ENCODE measurements around the gene KIAA1549. TPM values are rescaled to one million over a fixed set of nuclear protein-coding genes. Genes with fewer than 3 reads are reported as not detected.

The KIAA1549 gene
- total RNA-seq, 1 donor from 2014 or later: 24.4 TPM

DNA sequence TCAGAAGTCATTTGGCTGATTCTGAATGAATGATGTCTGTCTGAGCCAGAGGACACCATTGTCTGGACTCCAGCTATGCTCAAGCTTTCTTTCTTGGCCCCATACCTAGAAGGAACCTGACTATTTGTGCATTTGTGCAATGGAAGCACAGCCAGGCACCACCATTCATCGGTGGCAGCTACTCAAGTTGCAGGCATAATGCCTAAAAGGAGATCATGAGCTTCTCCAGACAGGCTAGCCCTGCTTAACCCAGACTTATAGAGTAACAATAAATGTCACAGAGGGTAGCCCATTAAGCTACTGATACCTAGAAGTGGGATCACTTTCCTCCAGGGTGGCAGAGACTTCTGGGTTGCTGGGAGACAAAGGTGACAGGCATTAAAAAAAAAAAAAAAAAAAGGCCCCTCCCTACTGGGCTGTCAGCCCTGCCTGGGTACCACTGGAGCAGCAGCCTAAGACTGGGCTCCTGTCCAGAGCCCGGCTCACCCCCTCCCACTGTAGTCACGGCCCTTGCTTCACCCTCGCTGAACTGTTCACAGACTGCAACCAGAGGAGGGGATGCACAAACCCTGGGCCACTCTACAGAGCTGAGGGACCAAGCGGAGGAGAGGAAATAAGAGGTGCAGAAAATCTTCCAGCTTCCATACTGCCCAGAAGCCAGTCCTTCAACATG, 107.8 kb downstream of the KIAA1549 start:
- no peak for DNase-seq (ENCODE audit: extremely low spot score, unreplicated experiment)
- H3K4me1 Mint-ChIP-seq (ENCODE audit: unreplicated experiment): peaks cover 5% of the 10 kb centered on the region
- H3K4me3 Mint-ChIP-seq: no peak overlapping the region
- no peaks in the 10 kb centered on the region for H3K9me3 Mint-ChIP-seq
- TF ChIP-seq, protein P1, sequence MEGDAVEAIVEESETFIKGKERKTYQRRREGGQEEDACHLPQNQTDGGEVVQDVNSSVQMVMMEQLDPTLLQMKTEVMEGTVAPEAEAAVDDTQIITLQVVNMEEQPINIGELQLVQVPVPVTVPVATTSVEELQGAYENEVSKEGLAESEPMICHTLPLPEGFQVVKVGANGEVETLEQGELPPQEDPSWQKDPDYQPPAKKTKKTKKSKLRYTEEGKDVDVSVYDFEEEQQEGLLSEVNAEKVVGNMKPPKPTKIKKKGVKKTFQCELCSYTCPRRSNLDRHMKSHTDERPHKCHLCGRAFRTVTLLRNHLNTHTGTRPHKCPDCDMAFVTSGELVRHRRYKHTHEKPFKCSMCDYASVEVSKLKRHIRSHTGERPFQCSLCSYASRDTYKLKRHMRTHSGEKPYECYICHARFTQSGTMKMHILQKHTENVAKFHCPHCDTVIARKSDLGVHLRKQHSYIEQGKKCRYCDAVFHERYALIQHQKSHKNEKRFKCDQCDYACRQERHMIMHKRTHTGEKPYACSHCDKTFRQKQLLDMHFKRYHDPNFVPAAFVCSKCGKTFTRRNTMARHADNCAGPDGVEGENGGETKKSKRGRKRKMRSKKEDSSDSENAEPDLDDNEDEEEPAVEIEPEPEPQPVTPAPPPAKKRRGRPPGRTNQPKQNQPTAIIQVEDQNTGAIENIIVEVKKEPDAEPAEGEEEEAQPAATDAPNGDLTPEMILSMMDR (conservative IDR thresholded peaks at IDR 0.05): no peak
- peaks cover 34% of the 10 kb centered on the region for H3K36me3 Mint-ChIP-seq
- no peaks in the 10 kb centered on the region for H3K27me3 Mint-ChIP-seq
- H3K27ac Mint-ChIP-seq: peak overlapping the region; percentile 85

DNA sequence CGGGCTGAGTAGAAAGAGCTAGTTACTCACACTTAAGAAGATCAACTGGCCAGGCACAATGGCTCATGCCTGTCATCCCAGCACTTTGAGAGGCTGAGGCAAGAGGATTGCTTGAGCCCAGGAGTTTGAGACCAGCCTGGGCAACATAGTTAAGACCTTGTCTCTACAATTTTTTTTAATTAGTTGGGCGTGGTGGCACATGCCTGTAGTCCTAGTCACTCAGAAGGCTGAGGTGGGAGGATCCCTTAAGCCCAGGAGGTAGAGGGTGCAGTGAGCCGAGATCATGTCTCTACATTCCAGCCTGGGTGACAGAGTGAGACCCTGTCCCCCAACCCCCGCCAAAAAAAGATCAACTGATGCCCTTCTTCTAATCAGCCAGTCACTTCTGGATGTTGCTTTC, 108.6 kb downstream of the KIAA1549 start:
- peaks cover 30% of the 10 kb centered on the region for H3K36me3 Mint-ChIP-seq
- H3K4me3 Mint-ChIP-seq: no peak overlapping the region
- DNase-seq (ENCODE audit: extremely low spot score, unreplicated experiment): no peak
- H3K4me1 Mint-ChIP-seq (ENCODE audit: unreplicated experiment): peaks cover 5% of the 10 kb centered on the region
- no peaks in the 10 kb centered on the region for H3K9me3 Mint-ChIP-seq
- peak overlapping the region; percentile 85 for H3K27ac Mint-ChIP-seq
- H3K27me3 Mint-ChIP-seq: no peaks in the 10 kb centered on the region
- TF ChIP-seq, protein P1 (conservative IDR thresholded peaks at IDR 0.05): no peak

DNA sequence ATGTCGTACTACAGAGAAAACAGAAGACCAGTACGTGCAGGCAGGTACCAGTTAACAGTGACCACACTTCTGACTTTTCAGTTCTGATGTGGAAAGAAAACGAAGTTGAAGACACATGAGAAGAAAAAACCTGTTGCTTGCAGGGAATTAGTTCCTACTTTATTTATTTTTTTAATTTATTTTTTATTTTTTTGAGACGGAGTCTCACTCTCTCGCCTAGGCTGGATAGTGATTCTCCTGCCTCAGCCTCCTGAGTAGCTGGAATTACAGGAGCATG, 109.4 kb downstream of the KIAA1549 start:
- Mint-ChIP-seq H3K27me3 (no peaks in the 10 kb centered on the region), H3K36me3 (peaks cover 34% of the 10 kb centered on the region), H3K4me3 (no peak overlapping the region), H3K27ac (no peak overlapping the region), H3K9me3 (no peaks in the 10 kb centered on the region), H3K4me1 (ENCODE audit: unreplicated experiment) (peaks cover 5% of the 10 kb centered on the region)
- TF ChIP-seq, protein P1 (conservative IDR thresholded peaks at IDR 0.05): no peak
- no peak for DNase-seq (ENCODE audit: extremely low spot score, unreplicated experiment)

DNA sequence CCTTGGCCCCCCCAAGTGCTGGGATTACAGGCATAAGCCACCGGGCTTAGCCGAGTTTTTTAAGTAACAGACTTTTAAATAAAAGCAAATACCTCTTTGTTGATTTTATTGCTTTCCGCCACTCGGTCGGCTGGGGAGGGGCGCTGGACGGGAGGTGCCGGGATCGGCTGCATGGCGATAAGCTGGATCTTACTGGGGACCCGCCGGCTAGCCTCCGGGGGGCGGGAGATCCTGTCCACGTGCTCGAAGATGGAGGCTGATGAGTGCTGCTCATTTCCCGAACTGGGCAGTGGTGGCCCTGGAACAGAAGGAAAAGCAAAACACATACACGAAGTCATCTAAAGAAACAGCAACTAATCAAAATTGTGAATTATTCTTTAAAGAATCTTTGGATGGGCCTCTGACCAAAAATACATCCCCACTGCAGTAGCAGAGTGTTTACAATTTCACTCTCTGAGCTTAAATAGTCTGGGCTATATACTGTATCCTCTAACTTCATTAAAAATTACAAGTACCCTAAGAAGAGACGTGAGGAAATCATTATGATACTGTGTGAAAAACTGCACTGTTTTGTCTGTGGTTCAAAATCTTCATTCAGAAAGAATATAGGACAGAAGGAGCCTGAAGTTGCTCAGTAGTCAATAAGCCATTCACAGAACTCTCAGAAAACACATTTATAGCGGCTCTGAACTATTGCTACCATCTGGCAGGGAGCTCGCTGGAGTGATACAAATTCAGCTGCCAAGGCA, 110.0 kb downstream of the KIAA1549 start:
- TF ChIP-seq, protein P1 (conservative IDR thresholded peaks at IDR 0.05): no peak
- H3K36me3 Mint-ChIP-seq: peaks cover 31% of the 10 kb centered on the region
- H3K27ac Mint-ChIP-seq: no peak overlapping the region
- no peak for DNase-seq (ENCODE audit: extremely low spot score, unreplicated experiment)
- no peaks in the 10 kb centered on the region for H3K9me3 Mint-ChIP-seq
- peaks cover 5% of the 10 kb centered on the region for H3K4me1 Mint-ChIP-seq (ENCODE audit: unreplicated experiment)
- H3K4me3 Mint-ChIP-seq: no peak overlapping the region
- no peaks in the 10 kb centered on the region for H3K27me3 Mint-ChIP-seq

DNA sequence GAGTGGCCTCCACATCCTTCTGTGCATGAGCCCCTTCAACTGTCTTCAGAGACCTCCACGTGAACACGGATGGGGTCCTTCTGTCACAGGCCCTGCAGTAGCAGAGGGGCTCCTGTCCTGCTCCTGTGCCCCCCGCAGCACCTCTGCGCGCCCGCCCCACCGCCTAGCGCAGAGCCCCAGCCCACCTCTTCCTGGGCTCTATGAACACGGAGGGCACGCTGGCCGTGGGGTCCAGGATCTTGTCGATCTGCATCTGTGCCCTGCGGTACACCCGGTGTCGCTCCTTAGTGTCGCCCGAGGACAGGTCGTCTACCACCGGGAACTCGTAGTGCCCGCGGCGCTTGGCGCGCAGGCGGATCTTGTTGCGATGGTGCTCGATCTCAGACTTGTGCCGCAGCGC, 111.8 kb downstream of the KIAA1549 start:
- Mint-ChIP-seq H3K4me3 (no peak overlapping the region), H3K27me3 (no peaks in the 10 kb centered on the region), H3K9me3 (no peaks in the 10 kb centered on the region), H3K36me3 (peaks cover 32% of the 10 kb centered on the region), H3K27ac (no peak overlapping the region), H3K4me1 (ENCODE audit: unreplicated experiment) (peaks cover 5% of the 10 kb centered on the region)
- TF ChIP-seq, protein P1 (conservative IDR thresholded peaks at IDR 0.05): no peak
- DNase-seq (ENCODE audit: extremely low spot score, unreplicated experiment): no peak

Data from type B pancreatic cell (in vitro differentiated cells).